HG02763 (cell line): Measurements from ENCODE around the gene WDSUB1.

Experiments used
- ATAC-seq: cut with Tn5 transposase; IDR thresholded peaks from one replicate; pipeline ENCODE4 v1.9.1; 2021; ENCODE audit warnings: mild to moderate bottlenecking, moderate library complexity; ENCODE audit not compliant: unreplicated experiment

Gene WDSUB1

GRCh38 chr2:159199761-159200465, 86.6 kb downstream of the WDSUB1 start:
- ATAC-seq: no peak

GRCh38 chr2:159199236-159199635, 87.3 kb downstream of the WDSUB1 start:
- no peak for ATAC-seq

GRCh38 chr2:159196393-159196925, 90.0 kb downstream of the WDSUB1 start:
- no peak for ATAC-seq

DNA sequence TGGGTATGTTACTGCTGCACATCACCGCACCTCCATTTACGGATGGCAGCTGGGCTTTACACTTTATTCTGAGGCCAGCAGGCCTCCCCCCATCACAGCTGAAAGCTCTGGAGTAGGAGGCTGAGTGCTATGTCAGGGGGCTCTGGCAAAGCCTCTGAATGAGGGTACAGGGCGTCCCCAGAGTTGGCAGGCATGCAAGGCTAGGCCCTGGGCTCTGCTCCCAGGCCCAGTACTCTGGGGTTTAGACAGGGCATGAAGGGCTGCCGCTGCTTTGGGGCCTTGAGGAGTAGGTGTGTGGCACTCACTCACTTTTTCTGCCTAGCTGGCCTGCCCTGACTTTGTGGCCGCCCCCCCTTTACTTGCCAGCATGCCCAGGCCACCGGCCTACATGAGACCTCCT, 90.8 kb downstream of the WDSUB1 start:
- ATAC-seq: no peak

DNA sequence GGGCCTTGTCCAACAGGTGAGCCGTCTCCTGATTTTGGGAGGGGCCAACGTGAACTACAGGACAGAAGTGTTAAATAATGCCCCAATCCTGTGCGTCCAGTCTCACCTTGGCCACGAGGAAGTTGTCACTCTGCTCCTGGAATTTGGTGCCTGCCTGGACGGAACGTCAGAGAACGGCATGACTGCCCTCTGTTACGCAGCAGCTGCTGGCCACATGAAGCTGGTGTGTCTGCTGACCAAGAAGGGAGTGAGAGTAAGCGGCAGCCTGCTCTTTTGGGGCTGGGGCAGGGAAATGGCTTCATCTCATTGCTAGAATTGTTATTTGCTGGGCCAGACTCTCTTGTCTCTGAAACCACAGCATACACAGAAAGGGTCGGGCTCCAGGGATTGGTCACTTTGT, 92.3 kb downstream of the WDSUB1 start:
- no peak for ATAC-seq

DNA sequence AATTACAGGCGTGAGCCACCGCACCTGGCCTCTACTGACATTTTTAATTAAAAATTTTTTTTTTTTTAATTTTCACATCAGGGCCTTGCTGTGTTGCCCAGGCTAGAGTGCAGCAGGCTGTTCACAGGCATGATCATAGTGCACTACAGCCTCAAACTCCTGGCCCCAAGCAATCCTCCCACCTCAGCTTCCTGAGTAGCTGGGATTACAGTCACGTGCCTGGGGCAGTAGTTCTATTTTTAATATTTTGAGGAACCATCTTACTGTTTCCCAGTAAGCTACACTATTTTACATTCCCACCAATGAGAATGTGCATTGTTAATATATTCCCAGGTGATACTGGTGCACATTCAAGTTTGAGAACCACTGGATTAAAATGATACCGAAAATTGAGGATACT, 92.7 kb downstream of the WDSUB1 start:
- ATAC-seq: no peak

DNA sequence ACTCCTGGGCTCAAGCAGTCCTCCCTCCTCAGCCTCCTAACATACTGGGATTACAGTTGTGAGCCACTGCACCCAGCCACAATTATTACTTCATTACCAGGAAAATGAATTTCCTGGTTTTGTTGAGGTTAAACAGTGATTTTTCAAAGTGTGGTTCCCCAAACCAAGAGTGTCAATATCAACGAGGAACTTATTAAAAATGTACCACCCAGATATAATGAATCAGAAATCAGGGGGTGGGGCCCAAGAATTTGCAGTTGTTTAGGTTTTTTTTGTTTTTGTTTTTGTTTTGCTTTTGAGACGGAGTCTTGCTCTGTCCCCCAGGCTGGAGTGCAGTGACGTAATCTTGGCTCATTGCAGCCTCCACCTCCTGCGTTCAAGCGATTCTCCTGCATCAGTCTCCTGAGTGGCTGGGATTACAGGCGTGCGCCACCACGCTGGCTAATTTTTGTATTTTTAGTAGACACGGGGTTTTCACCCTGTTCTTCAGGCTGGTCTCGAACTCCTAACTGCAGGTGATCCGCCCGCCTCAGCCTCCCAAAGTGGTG, 94.1 kb downstream of the WDSUB1 start:
- no peak for ATAC-seq

DNA sequence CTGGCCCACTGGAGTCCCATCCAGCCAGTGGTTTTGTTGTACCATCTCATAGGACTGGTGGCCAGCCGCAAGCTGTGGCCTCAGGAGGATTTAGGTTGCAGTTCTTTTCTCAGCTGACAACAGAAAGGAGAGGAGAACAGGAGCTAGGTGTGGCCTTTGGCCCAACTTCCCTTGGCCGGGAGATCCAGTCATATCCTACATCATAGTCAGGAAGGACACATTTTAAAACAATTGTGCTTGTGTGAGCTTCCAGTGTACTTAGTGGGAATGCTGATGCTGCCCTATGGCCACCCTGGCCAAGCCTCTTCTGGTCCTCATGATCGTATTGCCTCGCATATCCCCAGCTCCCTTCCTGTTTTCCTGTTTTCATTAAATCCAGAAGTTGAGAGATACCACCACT, 98.1 kb downstream of the WDSUB1 start:
- no peak for ATAC-seq

GRCh38 chr2:159187106-159187505, 99.4 kb downstream of the WDSUB1 start:
- ATAC-seq: no peak

DNA sequence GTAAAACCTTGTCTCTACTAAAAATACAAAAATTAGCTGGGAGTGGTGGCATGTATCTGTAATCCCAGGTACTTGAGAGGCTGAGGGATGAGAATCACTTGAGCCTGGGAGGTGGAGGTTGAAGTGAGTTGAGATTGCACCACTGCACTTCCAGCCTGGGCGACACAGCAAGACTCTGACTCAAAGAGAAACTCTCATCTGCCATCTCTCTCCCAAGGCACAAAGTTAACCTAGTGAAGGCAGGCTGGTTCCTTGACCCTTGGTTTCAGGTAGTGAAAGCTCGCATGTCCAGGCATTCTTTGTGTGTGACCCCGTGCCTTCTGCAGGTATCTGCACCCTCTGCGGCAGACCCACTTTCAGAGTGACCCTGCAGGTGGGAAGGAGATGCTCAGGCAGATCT, 100.0 kb downstream of the WDSUB1 start:
- no peak for ATAC-seq
